Vagina (tissue), 2 donors: Measurements from ENCODE around the gene IL1RN.

Experiments used
- CTCF ChIP-seq, 3 experiments: fragments of 450-650 bp in 2 of 3; fragments of 200-600 bp in 1 of 3; sonication (generic) in 1 of 3; IDR thresholded peaks; one replicate each; pipeline ENCODE4 v1.5.1; 2017 to 2019; ENCODE audit warnings: antibody characterized with exemption in 3 of 3, mild to moderate bottlenecking in 2 of 3, moderate library complexity in 2 of 3
- POLR2A ChIP-seq, 2 donors: fragments of 450-650 bp; IDR thresholded peaks; one replicate each; pipeline ENCODE4 v1.6.1; 2017; ENCODE audit warnings: antibody characterized with exemption in 2 of 2, mild to moderate bottlenecking in 2 of 2, moderate library complexity in 2 of 2
- POLR2AphosphoS5 ChIP-seq, 2 donors: sonication (generic); formaldehyde crosslinking; IDR thresholded peaks; one replicate each; pipeline ENCODE4 v1.9.0; 2017; ENCODE audit warnings: antibody characterized with exemption in 2 of 2, mild to moderate bottlenecking in 2 of 2, low read depth in 1 of 2; ENCODE audit not compliant: insufficient read depth in 1 of 2

GRCh38 chr2:113122364-113122763 lies 5.0 kb upstream of the IL1RN start:
- TF ChIP-seq CTCF (IDR thresholded peaks at IDR 0.05) (no peak), POLR2A (IDR thresholded peaks at IDR 0.05) (no peak), POLR2AphosphoS5 (IDR thresholded peaks at IDR 0.05; ENCODE audit: insufficient read depth in 1 of 2, low read depth in 1 of 2) (no peak)
